ENCODE measurements around the gene CROCC2. TPM values are rescaled to one million over a fixed set of nuclear protein-coding genes. Genes with fewer than 3 reads are reported as not detected.

CROCC2 gene
- total and polyA plus RNA-seq, 11 donors: not detected

DNA sequence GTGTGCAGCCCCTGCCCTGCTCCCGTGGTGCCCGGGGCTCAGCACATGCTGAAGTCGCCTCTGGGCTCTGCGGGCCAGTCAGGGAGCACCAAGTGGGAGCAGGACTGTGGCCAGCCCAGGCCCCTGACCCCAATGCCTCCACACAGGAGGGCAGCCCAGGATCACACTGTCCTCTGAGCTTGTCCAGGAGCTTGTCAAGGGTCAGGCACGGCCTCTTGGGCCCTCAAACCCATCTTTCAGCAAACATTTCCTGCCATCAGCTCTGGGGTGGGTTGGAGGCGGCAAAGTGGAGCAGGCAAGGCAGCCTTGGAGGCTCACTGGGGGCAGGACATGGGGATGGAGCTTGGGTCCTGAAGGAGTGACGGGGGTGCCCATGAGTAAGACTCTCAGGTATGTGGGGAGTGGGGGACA is 102.6 kb downstream of the CROCC2 start:
- Histone ChIP-seq H3K4me3 (no peak overlapping the region), H3K36me3 (peaks cover 0 to 7% (median 0%) of the 10 kb centered on the region in 9 donors), H3K4me1 (peaks cover 0 to 29% (median 16%) of the 10 kb centered on the region in 12 donors), H3K9me3 (peaks cover 0 to 26% (median 13%) of the 10 kb centered on the region in 12 donors), H3K27me3 (no peaks in the 10 kb centered on the region), H3K27ac (no peak overlapping the region)
- DNase-seq (no peak), ATAC-seq (peak in 1 of 4 donors; percentile 9)
- WGBS, 4 donors: 93 to 98% (median 95%) methylated on average over 3 to 7 of the region's 7 CpGs
- TF ChIP-seq, protein P1, sequence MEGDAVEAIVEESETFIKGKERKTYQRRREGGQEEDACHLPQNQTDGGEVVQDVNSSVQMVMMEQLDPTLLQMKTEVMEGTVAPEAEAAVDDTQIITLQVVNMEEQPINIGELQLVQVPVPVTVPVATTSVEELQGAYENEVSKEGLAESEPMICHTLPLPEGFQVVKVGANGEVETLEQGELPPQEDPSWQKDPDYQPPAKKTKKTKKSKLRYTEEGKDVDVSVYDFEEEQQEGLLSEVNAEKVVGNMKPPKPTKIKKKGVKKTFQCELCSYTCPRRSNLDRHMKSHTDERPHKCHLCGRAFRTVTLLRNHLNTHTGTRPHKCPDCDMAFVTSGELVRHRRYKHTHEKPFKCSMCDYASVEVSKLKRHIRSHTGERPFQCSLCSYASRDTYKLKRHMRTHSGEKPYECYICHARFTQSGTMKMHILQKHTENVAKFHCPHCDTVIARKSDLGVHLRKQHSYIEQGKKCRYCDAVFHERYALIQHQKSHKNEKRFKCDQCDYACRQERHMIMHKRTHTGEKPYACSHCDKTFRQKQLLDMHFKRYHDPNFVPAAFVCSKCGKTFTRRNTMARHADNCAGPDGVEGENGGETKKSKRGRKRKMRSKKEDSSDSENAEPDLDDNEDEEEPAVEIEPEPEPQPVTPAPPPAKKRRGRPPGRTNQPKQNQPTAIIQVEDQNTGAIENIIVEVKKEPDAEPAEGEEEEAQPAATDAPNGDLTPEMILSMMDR (IDR thresholded peaks at IDR 0.05): no peak
- no peak for TF ChIP-seq POLR2A (IDR thresholded peaks at IDR 0.05)
- intact Hi-C loops (cut with DNase I): no loop called here

DNA sequence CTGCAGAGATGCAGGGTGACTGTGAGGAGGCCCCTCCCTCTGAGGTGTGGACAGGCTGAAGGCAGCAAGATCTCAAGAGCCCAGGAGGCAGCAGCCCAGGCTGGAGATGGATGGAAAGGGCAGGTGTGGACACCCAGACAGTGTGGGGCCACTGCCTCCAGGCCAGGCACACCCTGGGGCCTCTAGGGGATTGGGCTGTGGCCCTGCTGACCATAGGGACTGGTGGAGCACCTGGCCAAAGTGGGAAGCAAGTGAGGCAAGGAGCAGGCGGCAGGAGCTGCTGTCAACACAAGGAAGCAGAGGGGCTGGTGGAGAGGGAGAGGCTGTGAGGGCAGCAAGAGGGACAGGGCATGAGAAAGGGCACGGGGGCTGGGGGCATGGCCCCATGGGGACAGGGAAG is 103.1 kb downstream of the CROCC2 start:
- H3K27me3 ChIP-seq: no peaks in the 10 kb centered on the region
- H3K27ac ChIP-seq: peak overlapping the region in 10 of 12 donors; percentile 28 to 68 (median 52)
- WGBS, 4 donors: 77 to 100% (median 89%) methylated on average over 2 of the region's 2 CpGs
- H3K4me1 ChIP-seq: peaks cover 0 to 29% (median 16%) of the 10 kb centered on the region in 12 donors
- intact Hi-C loops (cut with DNase I): no loop called here
- no peak for TF ChIP-seq POLR2A (IDR thresholded peaks at IDR 0.05)
- TF ChIP-seq, protein P1 (IDR thresholded peaks at IDR 0.05): no peak
- DNase-seq (no peak), ATAC-seq (no peak)
- H3K9me3 ChIP-seq: peaks cover 0 to 21% (median 9%) of the 10 kb centered on the region in 12 donors
- H3K4me3 ChIP-seq: peak overlapping the region in 2 of 12 donors; percentile 36 to 41
- peaks cover 0 to 4% (median 0%) of the 10 kb centered on the region in 9 donors for H3K36me3 ChIP-seq

DNA sequence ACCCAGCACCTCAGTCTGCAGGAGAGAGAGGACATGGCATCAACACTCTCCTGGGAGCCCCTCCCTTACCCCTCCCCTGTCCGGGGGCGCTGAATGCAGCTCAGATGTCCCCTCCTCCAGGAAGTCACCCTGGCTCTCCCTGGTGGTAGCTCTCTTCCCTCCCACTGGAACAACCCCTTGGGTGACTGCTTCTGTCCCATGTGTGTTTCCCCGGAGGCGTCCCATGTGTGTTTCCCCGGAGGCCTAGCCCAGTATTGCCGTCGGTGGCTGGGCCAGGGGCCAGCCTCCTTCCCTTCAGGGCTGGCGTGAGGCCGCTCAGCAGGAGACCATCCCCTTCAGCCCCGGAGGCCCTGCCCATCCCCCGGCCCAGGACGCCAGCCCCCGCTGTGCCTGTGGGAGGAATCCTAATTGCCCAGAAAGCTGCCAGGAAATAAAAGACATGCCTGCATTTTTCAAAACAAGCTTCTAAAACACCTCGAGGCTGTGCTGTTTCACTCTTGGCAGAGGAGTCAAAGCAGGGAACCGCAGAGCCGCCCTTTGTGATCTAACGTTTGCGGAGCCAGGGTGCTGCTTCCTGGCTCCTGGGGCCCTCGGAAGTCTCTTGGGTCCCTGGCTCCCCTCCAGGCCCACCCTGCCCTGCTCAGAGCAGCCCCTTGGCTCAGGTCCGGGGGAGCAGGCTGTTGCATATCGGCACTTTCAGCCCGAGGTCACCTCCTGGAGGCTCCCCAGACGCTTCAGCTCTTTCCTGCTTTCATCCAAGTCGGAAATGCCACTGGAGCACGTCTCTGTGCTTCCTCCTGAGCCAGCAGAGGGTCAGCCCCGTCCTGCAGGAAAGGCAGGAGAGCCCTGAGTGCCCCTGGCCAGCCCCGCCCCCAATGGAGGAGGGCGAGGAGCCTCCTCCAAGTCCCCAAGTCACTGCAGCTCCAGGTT is 103.7 kb downstream of the CROCC2 start:
- 12 to 34% (median 15%) methylated on average over 13 to 28 of the region's 28 CpGs for WGBS, 4 donors
- peak overlapping the region in 9 of 12 donors; percentile 29 to 44 (median 37) for H3K4me3 ChIP-seq
- ATAC-seq: peak; percentile 44 to 64 (median 51)

More for the DNA sequence above, 103.7 kb downstream of the CROCC2 start:
- intact Hi-C loops (cut with DNase I): no loop called here
- Histone ChIP-seq H3K36me3 (peaks cover 0 to under 1% (median 0%) of the 10 kb centered on the region in 9 donors), H3K4me1 (peaks cover 0 to 29% (median 16%) of the 10 kb centered on the region in 12 donors), H3K27ac (peak overlapping the region; percentile 28 to 68 (median 55)), H3K27me3 (no peaks in the 10 kb centered on the region), H3K9me3 (peaks cover 0 to 15% (median 4%) of the 10 kb centered on the region in 12 donors)
- no peak for DNase-seq
- TF ChIP-seq, protein P1 (IDR thresholded peaks at IDR 0.05): no peak
- no peak for TF ChIP-seq POLR2A (IDR thresholded peaks at IDR 0.05)

All from heart left ventricle (tissue), 16 donors.